HepG2 (cell line): ENCODE results near the gene SLC9A9. TPM values are rescaled to one million over a fixed set of nuclear protein-coding genes. Genes with fewer than 3 reads are reported as not detected.

Experiments used
- ATAC-seq: fragments of 200-7000 bp; cut with Tn5 transposase; 3 replicates; pipeline ENCODE4 v1.9.1; 2020; ENCODE audit warnings: mild to moderate bottlenecking, moderate library complexity
- BruUV-seq: library from RNA; stranded (reverse); fragments of 400-500 nt; replicated peaks from 2 replicates; lab custom pipeline; 2021; lab: Mats Ljungman, UMichigan
- CTCF ChIA-PET: fragments of 300-600 bp; formaldehyde crosslinking; extraction: SDS; loops from one replicate; lab custom pipeline; 2021; ENCODE audit warnings: low total read pairs, inconsistent platforms, low intra/inter-chr PET ratio; lab: Yijun Ruan, JAX
- POLR2A ChIA-PET: fragments of 350-600 bp; sonication (Branson Sonifier 250); formaldehyde crosslinking; loops from one replicate; lab custom pipeline; 2020; ENCODE audit warnings: antibody characterized with exemption, inconsistent platforms; lab: Yijun Ruan, JAX
- DNase-seq: peaks from one replicate; pipeline ENCODE4 v3.0.0-alpha.2; 2015; ENCODE audit warnings: low spot score
- FAIRE-seq: peaks from 3 replicates; lab custom pipeline; 2011; peaks lifted over from hg19 to GRCh38; lab: Jason Lieb, UNC
- H2AFZ ChIP-seq: one replicate; pipeline ENCODE4 v1.6.1; 2011; ENCODE audit warnings: low read length, inconsistent platforms
- H3K27ac ChIP-seq: fragments of 300-600 bp; 3 replicates; pipeline ENCODE4 v1.8.0; 2011; ENCODE audit warnings: mixed run types, mild to moderate bottlenecking, mixed read lengths, low read length, inconsistent platforms; ENCODE audit not compliant: insufficient read depth; ENCODE audit errors: extremely low read length
- H3K27me3 ChIP-seq, 2 experiments: fragments of 200-600 bp in 1 of 2; 2 replicates in 1 of 2; 3 replicates in 1 of 2; pipeline versions ENCODE4 v1.6.0 to v1.8.0; 2011; ENCODE audit warnings: low read length in 2 of 2, mild to moderate bottlenecking in 2 of 2, moderate library complexity in 2 of 2, inconsistent platforms in 1 of 2; ENCODE audit not compliant: insufficient read depth in 2 of 2, control insufficient read depth in 1 of 2
- H3K36me3 ChIP-seq, 2 experiments: fragments of 200-600 bp in 1 of 2; replicated peaks in 1 of 2; 2 replicates in 1 of 2; 3 replicates in 1 of 2; pipeline versions ENCODE4 v1.5.1 to v1.8.0; 2011; ENCODE audit warnings: low read length in 2 of 2, inconsistent platforms in 1 of 2; ENCODE audit not compliant: insufficient read depth in 2 of 2, control insufficient read depth in 1 of 2
- H3K4me1 ChIP-seq: 2 replicates; pipeline ENCODE4 v1.5.1; 2012; ENCODE audit warnings: low read length, inconsistent platforms; ENCODE audit not compliant: insufficient read depth
- H3K4me2 ChIP-seq: 2 replicates; pipeline ENCODE4 v1.6.0; 2011; ENCODE audit warnings: low read depth, low read length, inconsistent platforms
- H3K4me3 ChIP-seq, 3 experiments: fragments of 200-600 bp in 1 of 3; sonication (generic), shearing (Covaris generic) in 1 of 3; replicated peaks in 1 of 3; 2 replicates each; pipeline ENCODE4 v1.5.1; 2011 to 2016; ENCODE audit warnings: low read length in 3 of 3, inconsistent platforms in 2 of 3, low read depth in 2 of 3, mild to moderate bottlenecking in 2 of 3, control low read depth in 1 of 3, mixed read lengths in 1 of 3; ENCODE audit not compliant: insufficient read depth in 1 of 3
- H3K79me2 ChIP-seq: one replicate; pipeline ENCODE4 v1.6.1; 2011; ENCODE audit warnings: low read length, inconsistent platforms; ENCODE audit not compliant: insufficient read depth
- H3K9ac ChIP-seq: 2 replicates; pipeline ENCODE4 v1.6.0; 2011; ENCODE audit warnings: mild to moderate bottlenecking, low read depth, low read length, inconsistent platforms; ENCODE audit not compliant: insufficient read depth
- H3K9me3 ChIP-seq: 2 replicates; pipeline ENCODE4 v1.5.1; 2012; ENCODE audit warnings: mild to moderate bottlenecking, low read length
- H4K20me1 ChIP-seq: 2 replicates; pipeline ENCODE4 v1.6.0; 2011; ENCODE audit warnings: inconsistent platforms, mild to moderate bottlenecking, low read length, moderate library complexity; ENCODE audit not compliant: insufficient read depth
- BCL6 ChIP-seq: IDR thresholded peaks from 2 replicates; pipeline ENCODE4 v1.6.1; 2016; ENCODE audit warnings: missing genetic modification reagents, missing compliant biosample characterization
- EP300 ChIP-seq, 3 experiments: sonication (generic) in 1 of 3; formaldehyde crosslinking in 1 of 3; IDR thresholded peaks; 2 replicates each; pipeline versions ENCODE4 v1.5.1 to v1.6.1; 2011 to 2020; ENCODE audit warnings: low read depth in 2 of 3, low read length in 2 of 3, borderline replicate concordance in 1 of 3, improper control_type of control experiment in 1 of 3, mild to moderate bottlenecking in 1 of 3, missing genetic modification reagents in 1 of 3, moderate library complexity in 1 of 3
- ETV6 ChIP-seq: sonication (generic); formaldehyde crosslinking; conservative IDR thresholded peaks from 2 replicates; pipeline ENCODE4 v1.4.0; 2020; ENCODE audit warnings: missing genetic modification reagents
- KLF15 ChIP-seq: sonication (generic); formaldehyde crosslinking; IDR thresholded peaks from 2 replicates; pipeline ENCODE4 v1.8.1; 2023; ENCODE audit warnings: borderline replicate concordance, mild to moderate bottlenecking, inconsistent platforms, missing genetic modification reagents, mixed read lengths
- PITX1 ChIP-seq: sonication (generic); formaldehyde crosslinking; IDR thresholded peaks from 2 replicates; pipeline ENCODE4 v1.5.1; 2020; ENCODE audit warnings: mild to moderate bottlenecking, missing genetic modification reagents
- SMARCC2 ChIP-seq: fragments of 450-650 bp; IDR thresholded peaks from 2 replicates; pipeline ENCODE4 v1.6.1; 2017; ENCODE audit warnings: antibody characterized with exemption, mild to moderate bottlenecking
- THRA ChIP-seq: sonication (generic); formaldehyde crosslinking; IDR thresholded peaks from 2 replicates; pipeline ENCODE4 v1.4.0; 2020; ENCODE audit warnings: missing genetic modification reagents, borderline replicate concordance
- ZNF850 ChIP-seq: sonication (generic); formaldehyde crosslinking; conservative IDR thresholded peaks from 2 replicates; pipeline ENCODE4 v1.9.0; 2021; ENCODE audit warnings: mild to moderate bottlenecking, missing genetic modification reagents
- ZNF879 ChIP-seq: sonication (generic); formaldehyde crosslinking; IDR thresholded peaks from 2 replicates; pipeline ENCODE4 v1.8.1; 2023; ENCODE audit warnings: missing genetic modification reagents
- WGBS: methylation state at CpG from one replicate; pipeline ENCODE4 v1.1.6; 2017; ENCODE audit warnings: low lambda C conversion rate; 5-methylcytosine and 5-hydroxymethylcytosine counted together
- in situ Hi-C: cut with HindIII; loops from 2 replicates; pipeline ENCODE4 v1.10.0; 2017; ENCODE audit warnings: low pct_unique_long_range_greater_than_20kb; ENCODE audit not compliant: extremely low pct_ligation_motif_present
- intact Hi-C: fragments of 100-400 bp; cut with micrococcal nuclease; formaldehyde crosslinking; loops from one replicate; pipeline ENCODE4 v1.10.0; 2022; ENCODE audit not compliant: unreplicated experiment
- polyA plus RNA-seq, 8 experiments: library from polyadenylated mRNA; depleted of rRNA in 3 of 8; stranded (reverse) in 7 of 8; unstranded in 1 of 8; fragments of >200 nt; fragmentation: Illumina TruSeq in 4 of 8; extraction: Trizol in 4 of 8; gene quantifications; 2 replicates each; pipeline versions ENCODE4 v1.2.1 to v1.2.3, GENCODE V29; 2011 to 2016; ENCODE audit warnings: low read depth in 4 of 8, missing spikeins in 1 of 8, mixed read lengths in 1 of 8; ENCODE audit not compliant: insufficient read depth in 1 of 8
- total RNA-seq, 5 experiments: library from RNA; depleted of rRNA; stranded (reverse); fragments of >200 nt; fragmentation: Illumina TruSeq; extraction: Trizol; gene quantifications; 2 replicates each; pipeline ENCODE4 v1.2.3, GENCODE V29; 2016; ENCODE audit warnings: low read depth in 1 of 5
- TF ChIP-seq, protein P1 (sequence below): sonication (generic); formaldehyde crosslinking; IDR thresholded peaks from 2 replicates; pipeline ENCODE4 v1.9.0; 2021; ENCODE audit warnings: missing genetic modification reagents, mild to moderate bottlenecking, borderline replicate concordance

SLC9A9 gene
- total and polyA plus RNA-seq, 2 of the 13 experiments (the other 11 are each of a cell fraction or from before 2014, with no cell fraction given): not detected

DNA sequence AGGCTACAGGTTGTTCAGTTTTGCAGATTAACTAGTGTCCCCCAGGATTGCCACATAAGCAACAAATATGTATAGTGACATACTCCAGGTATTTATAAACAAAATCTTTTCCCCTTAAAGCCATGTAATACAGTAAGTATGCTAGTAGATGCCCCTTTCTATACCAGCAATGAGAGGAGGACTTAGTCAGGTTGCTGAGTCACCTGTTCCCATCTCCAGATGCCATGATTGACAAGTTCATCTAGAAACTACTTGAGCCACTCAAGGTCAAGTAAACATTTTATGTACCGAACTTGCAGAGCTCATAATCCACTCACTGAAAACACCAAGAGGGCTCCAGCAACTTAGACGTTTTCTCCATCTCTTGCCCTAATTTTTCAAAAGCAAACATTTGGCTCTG, 18.2 kb downstream of the SLC9A9 start:
- ATAC-seq (no peak), DNase-seq (no peak), FAIRE-seq (no peak)
- Histone ChIP-seq H4K20me1 (no peaks in the 10 kb centered on the region), H3K4me3 (no peak overlapping the region), H3K79me2 (no peaks in the 10 kb centered on the region), H3K27me3 (no peaks in the 10 kb centered on the region), H3K9ac (no peak overlapping the region), H3K4me1 (no peaks in the 10 kb centered on the region), H3K36me3 (no peaks in the 10 kb centered on the region), H3K9me3 (no peaks in the 10 kb centered on the region), H3K4me2 (no peak overlapping the region), H2AFZ (no peak overlapping the region), H3K27ac (no peak overlapping the region)
- POLR2A ChIA-PET: no interaction called here
- 0% methylated on average over 2 of the region's 2 CpGs for WGBS
- intact Hi-C loops (no loop called here), in situ Hi-C loops (no loop called here)
- CTCF ChIA-PET: no interaction called here
- no TSS peak for BruUV-seq
- TF ChIP-seq BCL6 (CRISPR knock-in tag) (no peak), SMARCC2 (no peak), ZNF879 (CRISPR knock-in tag) (no peak), KLF15 (CRISPR knock-in tag) (no peak), PITX1 (CRISPR knock-in tag) (no peak), ETV6 (CRISPR knock-in tag) (no peak), THRA (CRISPR knock-in tag) (no peak), ZNF850 (CRISPR knock-in tag) (no peak), EP300 (IDR thresholded peaks at IDR 0.05; ENCODE audit: low read depth in 2 of 2, low read length in 2 of 2) (no peak), EP300 (CRISPR knock-in tag; IDR thresholded peaks at IDR 0.05; ENCODE audit: borderline replicate concordance) (no peak)
- TF ChIP-seq, protein P1, sequence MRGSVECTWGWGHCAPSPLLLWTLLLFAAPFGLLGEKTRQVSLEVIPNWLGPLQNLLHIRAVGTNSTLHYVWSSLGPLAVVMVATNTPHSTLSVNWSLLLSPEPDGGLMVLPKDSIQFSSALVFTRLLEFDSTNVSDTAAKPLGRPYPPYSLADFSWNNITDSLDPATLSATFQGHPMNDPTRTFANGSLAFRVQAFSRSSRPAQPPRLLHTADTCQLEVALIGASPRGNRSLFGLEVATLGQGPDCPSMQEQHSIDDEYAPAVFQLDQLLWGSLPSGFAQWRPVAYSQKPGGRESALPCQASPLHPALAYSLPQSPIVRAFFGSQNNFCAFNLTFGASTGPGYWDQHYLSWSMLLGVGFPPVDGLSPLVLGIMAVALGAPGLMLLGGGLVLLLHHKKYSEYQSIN (CRISPR knock-in tag): no peak
